Measurements from ENCODE around the gene SAP25.

SAP25 gene

DNA sequence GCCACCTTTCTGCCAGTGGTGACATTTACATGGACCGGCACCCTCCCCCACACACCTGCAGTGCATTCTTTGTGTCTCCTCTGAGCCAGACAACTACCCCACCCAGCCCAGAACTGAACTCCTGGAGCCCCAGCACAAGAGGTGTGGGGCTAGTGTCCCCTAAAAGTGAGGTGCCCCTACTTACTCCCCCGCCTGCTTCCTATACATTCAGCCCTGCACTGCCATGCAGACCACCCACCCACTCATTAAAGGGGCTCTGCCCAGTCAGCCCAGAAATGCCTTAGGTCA lies 1.9 kb downstream of the SAP25 start:
- Histone ChIP-seq H3K27me3 (no peaks in the 10 kb centered on the region), H3K4me1 (peaks cover 0 to 21% (median 15%) of the 10 kb centered on the region in 4 donors), H3K27ac (no peak overlapping the region), H3K4me3 (no peak overlapping the region), H3K36me3 (peaks cover 26 to 45% (median 29%) of the 10 kb centered on the region in 3 donors), H3K9me3 (no peaks in the 10 kb centered on the region)
- TF ChIP-seq, protein P1, sequence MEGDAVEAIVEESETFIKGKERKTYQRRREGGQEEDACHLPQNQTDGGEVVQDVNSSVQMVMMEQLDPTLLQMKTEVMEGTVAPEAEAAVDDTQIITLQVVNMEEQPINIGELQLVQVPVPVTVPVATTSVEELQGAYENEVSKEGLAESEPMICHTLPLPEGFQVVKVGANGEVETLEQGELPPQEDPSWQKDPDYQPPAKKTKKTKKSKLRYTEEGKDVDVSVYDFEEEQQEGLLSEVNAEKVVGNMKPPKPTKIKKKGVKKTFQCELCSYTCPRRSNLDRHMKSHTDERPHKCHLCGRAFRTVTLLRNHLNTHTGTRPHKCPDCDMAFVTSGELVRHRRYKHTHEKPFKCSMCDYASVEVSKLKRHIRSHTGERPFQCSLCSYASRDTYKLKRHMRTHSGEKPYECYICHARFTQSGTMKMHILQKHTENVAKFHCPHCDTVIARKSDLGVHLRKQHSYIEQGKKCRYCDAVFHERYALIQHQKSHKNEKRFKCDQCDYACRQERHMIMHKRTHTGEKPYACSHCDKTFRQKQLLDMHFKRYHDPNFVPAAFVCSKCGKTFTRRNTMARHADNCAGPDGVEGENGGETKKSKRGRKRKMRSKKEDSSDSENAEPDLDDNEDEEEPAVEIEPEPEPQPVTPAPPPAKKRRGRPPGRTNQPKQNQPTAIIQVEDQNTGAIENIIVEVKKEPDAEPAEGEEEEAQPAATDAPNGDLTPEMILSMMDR (IDR thresholded peaks at IDR 0.05), result no peak
- DNase-seq, result no peak
- intact Hi-C loops (cut with DNase I; ENCODE audit: low total_unique reads), result no loop called here

DNA sequence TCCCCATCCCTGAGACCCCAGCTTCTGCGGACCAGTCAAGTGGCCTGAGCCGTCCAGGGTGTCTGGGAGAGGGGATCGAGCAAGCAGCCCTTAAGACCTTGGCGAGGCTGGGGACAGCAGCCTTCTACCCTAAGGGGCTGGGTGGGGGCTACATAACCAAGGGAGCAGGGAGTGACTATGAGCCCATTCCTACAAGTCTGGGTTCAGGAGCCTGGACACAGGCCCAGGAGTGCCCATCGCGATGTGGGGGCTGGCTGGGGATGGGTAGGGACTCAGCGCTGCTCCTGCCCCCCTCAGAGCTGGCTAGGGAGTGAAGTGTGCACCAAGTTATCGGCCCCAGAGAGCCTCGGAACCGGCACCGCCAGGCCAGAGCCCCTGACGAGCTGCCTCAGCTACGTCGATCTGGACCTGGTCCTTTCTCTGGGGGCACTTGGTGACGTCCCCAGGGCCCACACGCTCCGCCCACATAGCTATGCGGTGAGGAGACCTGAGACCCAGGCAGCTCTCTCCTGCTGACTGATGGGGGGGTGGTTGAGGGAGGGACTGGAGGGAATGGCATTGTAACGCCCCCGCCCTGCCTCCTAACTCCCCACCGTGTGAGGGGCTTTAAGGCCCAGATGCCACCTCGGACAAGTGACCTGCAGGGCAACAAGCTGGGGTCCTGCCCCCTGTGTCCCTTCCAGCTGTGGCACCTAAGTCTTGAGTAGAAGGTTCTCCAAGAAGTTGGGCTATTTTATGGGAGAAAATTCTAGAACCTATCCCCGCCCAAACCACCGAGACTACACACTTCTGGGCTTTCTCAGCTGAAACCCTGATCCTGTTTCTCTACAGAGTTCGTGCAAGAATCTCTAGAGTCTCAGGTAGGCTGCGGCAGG lies 2.5 kb downstream of the SAP25 start:
- Histone ChIP-seq H3K27ac (no peak overlapping the region), H3K27me3 (no peaks in the 10 kb centered on the region), H3K36me3 (peaks cover 22 to 40% (median 24%) of the 10 kb centered on the region in 3 donors), H3K4me3 (no peak overlapping the region), H3K4me1 (peaks cover 0 to 21% (median 15%) of the 10 kb centered on the region in 4 donors), H3K9me3 (no peaks in the 10 kb centered on the region)
- intact Hi-C loops (cut with DNase I; ENCODE audit: low total_unique reads), result no loop called here
- TF ChIP-seq, protein P1 (IDR thresholded peaks at IDR 0.05), result no peak
- no peak for DNase-seq

- TF ChIP-seq, protein P1 (IDR thresholded peaks at IDR 0.05), result peak; percentile 23 to 34
- H3K36me3 ChIP-seq, result peaks cover 1 to 30% (median 3%) of the 10 kb centered on the region in 3 donors
- no peaks in the 10 kb centered on the region for H3K27me3 ChIP-seq
- H3K9me3 ChIP-seq, result no peaks in the 10 kb centered on the region
- intact Hi-C loops (cut with DNase I; ENCODE audit: low total_unique reads), result no loop called here
- DNase-seq, result peak in 1 of 2 donors; percentile 57
- H3K4me3 ChIP-seq, result peak overlapping the region; percentile 32 to 44
- H3K4me1 ChIP-seq, result peaks cover 0 to 22% (median 15%) of the 10 kb centered on the region in 4 donors
- peak overlapping the region; percentile 5 to 35 for H3K27ac ChIP-seq
These were observed 4.5 kb downstream of the SAP25 start for GRCh38 chr7:100568896-100569844.

DNA sequence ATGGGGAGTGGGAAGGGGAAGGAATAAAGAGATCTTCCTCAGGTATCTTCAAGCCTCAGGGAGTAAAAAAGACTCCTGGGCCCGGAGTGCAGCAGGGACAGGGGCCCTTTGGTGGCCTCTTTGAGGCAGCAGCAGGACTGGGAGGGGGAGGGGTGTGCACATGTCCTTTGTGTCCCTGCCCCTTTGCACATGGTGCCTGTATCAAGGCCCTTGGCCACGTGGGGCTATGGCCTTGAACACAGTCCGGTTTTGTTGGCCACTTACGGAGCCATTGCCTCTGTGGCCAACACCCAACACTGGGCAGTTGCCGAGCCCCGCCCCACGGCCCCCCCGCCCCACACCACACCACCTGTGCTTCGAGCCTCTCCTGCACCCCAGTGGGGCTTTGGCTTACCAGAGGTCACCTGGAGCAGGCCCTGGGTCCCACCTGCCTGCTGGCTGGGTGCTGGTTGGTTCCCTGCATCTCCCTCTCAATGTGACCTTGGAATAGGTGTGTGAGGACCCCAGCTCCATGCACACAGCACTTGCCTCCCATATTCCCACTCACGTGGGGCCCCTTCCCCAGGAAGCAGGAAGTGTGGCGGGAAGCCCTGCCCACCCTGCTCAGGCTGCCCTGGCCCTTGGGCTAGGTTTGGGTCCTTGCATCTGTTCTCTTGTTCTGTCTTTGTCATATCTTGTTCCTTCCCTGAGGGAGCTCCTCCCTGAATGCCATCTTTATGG lies 5.4 kb downstream of the SAP25 start:
- H3K4me3 ChIP-seq, result no peak overlapping the region
- peaks cover 0 to 26% (median 0%) of the 10 kb centered on the region in 3 donors for H3K36me3 ChIP-seq
- TF ChIP-seq, protein P1 (IDR thresholded peaks at IDR 0.05), result no peak
- intact Hi-C loops (cut with DNase I; ENCODE audit: low total_unique reads), result no loop called here
- H3K4me1 ChIP-seq, result peaks cover 0 to 27% (median 15%) of the 10 kb centered on the region in 4 donors
- H3K27ac ChIP-seq, result no peak overlapping the region
- no peak for DNase-seq
- no peaks in the 10 kb centered on the region for H3K9me3 ChIP-seq
- no peaks in the 10 kb centered on the region for H3K27me3 ChIP-seq

DNA sequence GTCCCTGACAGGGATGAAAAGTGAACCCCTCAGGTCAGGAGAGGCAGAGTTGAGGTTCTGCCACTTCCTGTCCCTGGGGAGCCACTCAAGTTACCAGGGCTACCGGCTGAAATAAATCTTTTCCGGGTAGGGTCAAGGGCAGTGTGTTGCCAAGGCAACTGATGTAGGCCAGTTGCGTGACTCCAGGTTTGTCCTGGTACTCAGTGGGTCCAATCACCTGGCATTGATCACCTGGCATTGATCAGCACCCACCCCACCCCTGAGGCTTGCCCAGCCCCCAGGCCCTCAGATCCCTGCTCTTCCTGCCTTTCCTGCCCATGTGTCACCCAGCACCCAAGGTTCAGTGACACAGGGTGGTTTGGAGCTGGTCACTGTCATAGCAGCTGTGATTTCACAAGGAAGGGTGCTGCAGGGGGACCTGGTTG lies 5.9 kb downstream of the SAP25 start:
- H3K27me3 ChIP-seq, result no peaks in the 10 kb centered on the region
- no peak overlapping the region for H3K27ac ChIP-seq
- peaks cover 0 to 27% (median 15%) of the 10 kb centered on the region in 4 donors for H3K4me1 ChIP-seq
- no peak overlapping the region for H3K4me3 ChIP-seq
- H3K36me3 ChIP-seq, result peaks cover under 1 to 28% (median 6%) of the 10 kb centered on the region in 3 donors
- no peak for DNase-seq
- TF ChIP-seq, protein P1 (IDR thresholded peaks at IDR 0.05), result no peak
- intact Hi-C loops (cut with DNase I; ENCODE audit: low total_unique reads), result no loop called here
- no peaks in the 10 kb centered on the region for H3K9me3 ChIP-seq
